Colon (tissue), 2 donors: ENCODE data around the gene UTP15.

Experiments
- FAIRE-seq: peaks from 2 replicates; lab custom pipeline; 2012; peaks lifted over from hg19 to GRCh38; lab: Jason Lieb, UNC
- donor health status: control.
- donor health status: control.

UTP15 gene

GRCh38 chr5:73623901-73624404 lies 58.4 kb downstream of the UTP15 start:
- FAIRE-seq: no peak

DNA sequence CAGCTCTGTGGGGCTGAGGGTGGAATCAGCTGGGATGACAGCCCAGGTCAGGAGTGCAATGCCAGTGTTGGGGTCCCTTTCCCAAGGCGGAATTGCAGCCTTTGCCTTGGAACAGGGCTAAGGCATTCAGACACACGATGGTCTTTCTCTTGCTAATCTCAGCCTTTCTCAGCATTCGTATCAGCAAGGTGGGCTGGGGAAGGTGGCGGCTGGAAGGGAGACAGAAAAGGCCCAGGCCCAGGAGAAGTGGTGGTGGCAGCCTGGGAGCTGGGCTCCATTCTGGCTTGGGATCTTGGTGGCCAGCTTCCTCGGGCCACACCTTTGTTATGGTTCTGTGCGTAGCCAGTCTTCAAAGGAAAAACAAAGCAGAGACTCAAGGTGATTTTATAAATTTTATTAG lies 59.3 kb downstream of the UTP15 start:
- FAIRE-seq: no peak

DNA sequence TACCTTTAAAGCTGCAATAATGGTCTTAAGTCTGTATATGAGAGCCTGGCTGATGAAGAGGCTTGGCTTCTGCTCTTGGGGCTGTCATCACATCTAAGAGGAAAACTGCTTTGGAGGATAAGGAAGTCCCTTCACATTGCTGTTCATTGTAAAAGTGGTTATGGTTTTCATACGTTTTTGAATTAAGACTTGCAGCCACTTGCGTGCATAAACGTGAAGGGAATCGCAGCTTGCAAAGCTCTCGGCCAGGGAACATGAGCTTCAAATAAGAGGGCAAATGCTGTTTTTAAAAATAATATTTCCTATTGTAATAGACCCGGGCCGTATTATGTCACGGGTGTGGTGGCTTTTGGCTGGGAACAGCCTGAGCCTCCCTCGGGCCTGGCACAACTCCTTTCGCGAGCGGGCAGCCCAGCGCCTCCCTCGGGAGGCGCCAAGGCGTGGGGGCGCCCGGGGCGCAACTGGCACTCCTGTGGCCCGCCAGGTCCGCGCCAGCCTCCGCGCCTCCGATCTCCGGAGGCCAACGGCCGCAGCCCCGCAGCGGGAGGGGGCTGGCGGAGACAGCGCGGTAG lies 59.9 kb downstream of the UTP15 start:
- no peak for FAIRE-seq

GRCh38 chr5:73625944-73626811 lies 60.6 kb downstream of the UTP15 start, which contains the start of gene ARHGEF28:
Gene ARHGEF28, plus strand, starts transcription at chr5:73626196. Its CDS starts 58,656 bp downstream, at chr5:73684852.
- no peak for FAIRE-seq

- FAIRE-seq: no peak
These were observed 61.3 kb downstream of the UTP15 start for GRCh38 chr5:73626814-73627313.

- FAIRE-seq: no peak
These were observed 63.9 kb downstream of the UTP15 start for GRCh38 chr5:73629456-73629855.

- FAIRE-seq: no peak
These were observed 65.2 kb downstream of the UTP15 start for GRCh38 chr5:73630765-73631164.

DNA sequence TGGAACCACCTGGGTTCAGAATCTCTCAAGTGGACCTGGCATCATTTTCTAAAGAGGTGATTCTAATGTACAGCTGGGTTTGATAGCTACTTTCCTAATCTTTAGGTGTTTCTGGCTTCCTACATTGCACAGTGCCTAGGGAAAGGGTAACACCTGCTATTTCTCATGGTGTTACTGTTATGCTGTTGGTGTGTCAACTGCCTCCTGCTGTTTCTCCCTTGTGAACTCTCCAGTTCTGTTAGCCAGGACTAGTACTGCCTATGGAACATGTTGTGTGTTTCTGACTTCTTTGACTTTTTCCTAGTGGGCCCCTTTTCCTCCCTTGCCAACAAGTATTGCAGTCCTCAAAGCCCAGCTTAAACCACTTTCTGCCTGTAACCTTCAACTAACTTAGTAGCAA lies 66.0 kb downstream of the UTP15 start:
- no peak for FAIRE-seq
